WTC11 (cell line): ENCODE results near the gene PRKN. TPM values are rescaled to one million over a fixed set of nuclear protein-coding genes. Genes with fewer than 3 reads are reported as not detected.

Experiments used
- ATAC-seq: fragments of 200-7000 bp; cut with Tn5 transposase; 2 replicates; pipeline ENCODE4 v1.10.0; 2021; ENCODE audit warnings: mild to moderate bottlenecking, moderate library complexity
- CTCF ChIA-PET: fragments of 300-600 bp; sonication (Branson Sonifier 250); formaldehyde crosslinking; loops from one replicate; lab custom pipeline; 2021; ENCODE audit warnings: antibody characterized with exemption; lab: Charles Lee
- POLR2A ChIA-PET: fragments of 350-600 bp; sonication (Branson Sonifier 250); formaldehyde crosslinking; loops from one replicate; lab custom pipeline; 2021; ENCODE audit warnings: antibody characterized with exemption; lab: Charles Lee
- DNase-seq: peaks from one replicate; pipeline ENCODE4 v3.0.0; 2021; ENCODE audit warnings: low spot score
- H3K27ac Mint-ChIP-seq: 2 replicates; pipeline ENCODE4 v1.8.0; 2021; ENCODE audit warnings: mixed read lengths
- H3K27me3 Mint-ChIP-seq: 2 replicates; pipeline ENCODE4 v1.8.0; 2021; ENCODE audit warnings: low read depth, mild to moderate bottlenecking, moderate library complexity, mixed read lengths
- H3K36me3 Mint-ChIP-seq: 2 replicates; pipeline ENCODE4 v1.8.0; 2021; ENCODE audit warnings: mixed read lengths
- H3K4me1 Mint-ChIP-seq: 2 replicates; pipeline ENCODE4 v1.8.0; 2022; ENCODE audit warnings: mixed read lengths
- H3K4me3 Mint-ChIP-seq: 2 replicates; pipeline ENCODE4 v1.8.0; 2021; ENCODE audit warnings: mild to moderate bottlenecking, moderate library complexity, mixed read lengths
- H3K9me3 Mint-ChIP-seq: 2 replicates; pipeline ENCODE4 v1.8.0; 2021; ENCODE audit warnings: mixed read lengths
- CBFB ChIP-seq: sonication (generic); formaldehyde crosslinking; IDR thresholded peaks from 2 replicates; pipeline ENCODE4 v1.8.1; 2022; ENCODE audit warnings: mild to moderate bottlenecking, low read depth, missing genetic modification reagents
- CREB1 ChIP-seq: sonication (generic); formaldehyde crosslinking; IDR thresholded peaks from 2 replicates; pipeline ENCODE4 v1.8.0; 2023; ENCODE audit warnings: mild to moderate bottlenecking, missing genetic modification reagents
- GTF2I ChIP-seq: fragments of 250-450 bp; sonication (Bioruptor Pico); conservative IDR thresholded peaks from 2 replicates; pipeline ENCODE4 v1.4.0; 2021; ENCODE audit warnings: mild to moderate bottlenecking
- HMGA2 ChIP-seq: fragments of 250-450 bp; sonication (Bioruptor Pico); IDR thresholded peaks from 2 replicates; pipeline ENCODE4 v1.4.0; 2021; ENCODE audit warnings: mild to moderate bottlenecking, moderate library complexity
- JAZF1 ChIP-seq: fragments of 250-450 bp; sonication (Bioruptor Pico); IDR thresholded peaks from 2 replicates; pipeline ENCODE4 v1.9.0; 2021; ENCODE audit warnings: moderate library complexity, mild to moderate bottlenecking, inconsistent platforms
- MXD4 ChIP-seq: fragments of 250-450 bp; sonication (Bioruptor Pico); IDR thresholded peaks from 2 replicates; pipeline ENCODE4 v1.8.0; 2021; ENCODE audit warnings: mild to moderate bottlenecking, moderate library complexity, borderline replicate concordance
- NFE2L1 ChIP-seq: sonication (generic); formaldehyde crosslinking; IDR thresholded peaks from 2 replicates; pipeline ENCODE4 v1.8.1; 2023; ENCODE audit warnings: missing genetic modification reagents
- OVOL2 ChIP-seq: fragments of 250-450 bp; sonication (Bioruptor Pico); IDR thresholded peaks from 2 replicates; pipeline ENCODE4 v1.9.0; 2021; ENCODE audit warnings: mild to moderate bottlenecking, borderline replicate concordance
- RELA ChIP-seq: sonication (generic); formaldehyde crosslinking; IDR thresholded peaks from 2 replicates; pipeline ENCODE4 v1.8.1; 2022; ENCODE audit warnings: missing genetic modification reagents, mild to moderate bottlenecking, borderline replicate concordance
- RORB ChIP-seq: fragments of 250-450 bp; sonication (Bioruptor Pico); IDR thresholded peaks from 2 replicates; pipeline ENCODE4 v1.9.0; 2021; ENCODE audit warnings: mild to moderate bottlenecking
- SP1 ChIP-seq: sonication (generic); formaldehyde crosslinking; conservative IDR thresholded peaks from 2 replicates; pipeline ENCODE4 v1.8.1; 2022; ENCODE audit warnings: missing genetic modification reagents
- TCF7 ChIP-seq: sonication (generic); formaldehyde crosslinking; IDR thresholded peaks from 2 replicates; pipeline ENCODE4 v1.8.0; 2022; ENCODE audit warnings: mild to moderate bottlenecking, low read depth, missing genetic modification reagents, moderate library complexity
- ZNF263 ChIP-seq: sonication (generic); formaldehyde crosslinking; IDR thresholded peaks from 2 replicates; pipeline ENCODE4 v1.8.1; 2022; ENCODE audit warnings: low read depth, mild to moderate bottlenecking, moderate library complexity, missing genetic modification reagents
- ZNF317 ChIP-seq: sonication (generic); formaldehyde crosslinking; IDR thresholded peaks from 2 replicates; pipeline ENCODE4 v1.8.1; 2023; ENCODE audit warnings: low read depth, mild to moderate bottlenecking, moderate library complexity, missing genetic modification reagents, borderline replicate concordance
- total RNA-seq: library from RNA; stranded (reverse); gene quantifications from 3 replicates; pipeline ENCODE4 v1.2.3, GENCODE V29; 2021
- TF ChIP-seq, protein P1 (sequence below): sonication (generic); formaldehyde crosslinking; IDR thresholded peaks from 2 replicates; pipeline ENCODE4 v1.8.1; 2023; ENCODE audit warnings: mild to moderate bottlenecking, missing genetic modification reagents
- TF ChIP-seq, protein P2 (sequence below): sonication (generic); formaldehyde crosslinking; IDR thresholded peaks from 2 replicates; pipeline ENCODE4 v1.8.1; 2022; ENCODE audit warnings: missing genetic modification reagents, borderline replicate concordance
- TF ChIP-seq, protein P3 (sequence below): sonication (generic); formaldehyde crosslinking; IDR thresholded peaks from 2 replicates; pipeline ENCODE4 v1.8.1; 2022; ENCODE audit warnings: low read depth, mild to moderate bottlenecking, moderate library complexity, missing genetic modification reagents, borderline replicate concordance
- TF ChIP-seq, protein P4 (sequence below): sonication (generic); formaldehyde crosslinking; IDR thresholded peaks from 2 replicates; pipeline ENCODE4 v1.8.1; 2022; ENCODE audit warnings: low read depth, missing genetic modification reagents, borderline replicate concordance
- TF ChIP-seq, protein P5 (sequence below): sonication (generic); formaldehyde crosslinking; IDR thresholded peaks from 2 replicates; pipeline ENCODE4 v1.8.1; 2023; ENCODE audit warnings: mild to moderate bottlenecking, missing genetic modification reagents
- TF ChIP-seq, protein P6 (sequence below): sonication (generic); formaldehyde crosslinking; IDR thresholded peaks from 2 replicates; pipeline ENCODE4 v1.8.1; 2023; ENCODE audit warnings: mild to moderate bottlenecking, moderate library complexity, missing genetic modification reagents
- TF ChIP-seq, protein P7 (sequence below): sonication (generic); formaldehyde crosslinking; IDR thresholded peaks from 2 replicates; pipeline ENCODE4 v1.8.0; 2022; ENCODE audit warnings: mild to moderate bottlenecking, missing genetic modification reagents
- TF ChIP-seq, protein P8 (sequence below): sonication (generic); formaldehyde crosslinking; IDR thresholded peaks from 2 replicates; pipeline ENCODE4 v1.8.0; 2022; ENCODE audit warnings: mild to moderate bottlenecking, missing genetic modification reagents

The PRKN gene
- total RNA-seq, 1 experiment from 2014 or later = 0.59 TPM

DNA sequence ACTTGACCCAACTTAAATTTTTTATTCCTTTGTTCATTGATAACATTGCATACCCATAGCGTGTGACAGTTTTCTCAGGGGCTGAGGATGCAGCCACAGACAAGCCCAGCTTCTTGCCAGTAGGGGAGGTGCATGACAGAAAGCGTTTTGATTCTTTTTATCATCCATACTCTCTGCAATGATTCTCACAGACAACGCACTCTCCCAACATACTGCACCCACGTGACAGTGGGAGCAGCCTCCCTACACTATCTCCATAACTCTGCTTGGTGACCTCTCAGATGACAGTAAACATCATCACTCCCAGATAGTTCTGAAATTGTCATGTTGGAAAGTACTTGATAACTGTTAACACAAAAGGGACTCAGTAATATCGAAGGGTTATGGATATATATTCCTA is 972.5 kb downstream of the PRKN start:
- H3K4me1 Mint-ChIP-seq = no peaks in the 10 kb centered on the region
- TF ChIP-seq, protein P1, sequence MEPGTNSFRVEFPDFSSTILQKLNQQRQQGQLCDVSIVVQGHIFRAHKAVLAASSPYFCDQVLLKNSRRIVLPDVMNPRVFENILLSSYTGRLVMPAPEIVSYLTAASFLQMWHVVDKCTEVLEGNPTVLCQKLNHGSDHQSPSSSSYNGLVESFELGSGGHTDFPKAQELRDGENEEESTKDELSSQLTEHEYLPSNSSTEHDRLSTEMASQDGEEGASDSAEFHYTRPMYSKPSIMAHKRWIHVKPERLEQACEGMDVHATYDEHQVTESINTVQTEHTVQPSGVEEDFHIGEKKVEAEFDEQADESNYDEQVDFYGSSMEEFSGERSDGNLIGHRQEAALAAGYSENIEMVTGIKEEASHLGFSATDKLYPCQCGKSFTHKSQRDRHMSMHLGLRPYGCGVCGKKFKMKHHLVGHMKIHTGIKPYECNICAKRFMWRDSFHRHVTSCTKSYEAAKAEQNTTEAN (CRISPR knock-in tag) = no peak
- no peak for TF ChIP-seq TCF7 (CRISPR knock-in tag)
- TF ChIP-seq JAZF1 (CRISPR knock-in tag) = no peak
- TF ChIP-seq CREB1 (CRISPR knock-in tag) = no peak
- TF ChIP-seq, protein P2, sequence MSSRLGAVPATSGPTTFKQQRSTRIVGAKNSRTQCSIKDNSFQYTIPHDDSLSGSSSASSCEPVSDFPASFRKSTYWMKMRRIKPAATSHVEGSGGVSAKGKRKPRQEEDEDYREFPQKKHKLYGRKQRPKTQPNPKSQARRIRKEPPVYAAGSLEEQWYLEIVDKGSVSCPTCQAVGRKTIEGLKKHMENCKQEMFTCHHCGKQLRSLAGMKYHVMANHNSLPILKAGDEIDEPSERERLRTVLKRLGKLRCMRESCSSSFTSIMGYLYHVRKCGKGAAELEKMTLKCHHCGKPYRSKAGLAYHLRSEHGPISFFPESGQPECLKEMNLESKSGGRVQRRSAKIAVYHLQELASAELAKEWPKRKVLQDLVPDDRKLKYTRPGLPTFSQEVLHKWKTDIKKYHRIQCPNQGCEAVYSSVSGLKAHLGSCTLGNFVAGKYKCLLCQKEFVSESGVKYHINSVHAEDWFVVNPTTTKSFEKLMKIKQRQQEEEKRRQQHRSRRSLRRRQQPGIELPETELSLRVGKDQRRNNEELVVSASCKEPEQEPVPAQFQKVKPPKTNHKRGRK (CRISPR knock-in tag) = no peak
- TF ChIP-seq RELA (CRISPR knock-in tag) = no peak
- no peak for TF ChIP-seq NFE2L1
- TF ChIP-seq, protein P3, sequence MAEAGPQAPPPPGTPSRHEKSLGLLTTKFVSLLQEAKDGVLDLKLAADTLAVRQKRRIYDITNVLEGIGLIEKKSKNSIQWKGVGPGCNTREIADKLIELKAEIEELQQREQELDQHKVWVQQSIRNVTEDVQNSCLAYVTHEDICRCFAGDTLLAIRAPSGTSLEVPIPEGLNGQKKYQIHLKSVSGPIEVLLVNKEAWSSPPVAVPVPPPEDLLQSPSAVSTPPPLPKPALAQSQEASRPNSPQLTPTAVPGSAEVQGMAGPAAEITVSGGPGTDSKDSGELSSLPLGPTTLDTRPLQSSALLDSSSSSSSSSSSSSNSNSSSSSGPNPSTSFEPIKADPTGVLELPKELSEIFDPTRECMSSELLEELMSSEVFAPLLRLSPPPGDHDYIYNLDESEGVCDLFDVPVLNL (CRISPR knock-in tag) = no peak
- TF ChIP-seq, protein P4, sequence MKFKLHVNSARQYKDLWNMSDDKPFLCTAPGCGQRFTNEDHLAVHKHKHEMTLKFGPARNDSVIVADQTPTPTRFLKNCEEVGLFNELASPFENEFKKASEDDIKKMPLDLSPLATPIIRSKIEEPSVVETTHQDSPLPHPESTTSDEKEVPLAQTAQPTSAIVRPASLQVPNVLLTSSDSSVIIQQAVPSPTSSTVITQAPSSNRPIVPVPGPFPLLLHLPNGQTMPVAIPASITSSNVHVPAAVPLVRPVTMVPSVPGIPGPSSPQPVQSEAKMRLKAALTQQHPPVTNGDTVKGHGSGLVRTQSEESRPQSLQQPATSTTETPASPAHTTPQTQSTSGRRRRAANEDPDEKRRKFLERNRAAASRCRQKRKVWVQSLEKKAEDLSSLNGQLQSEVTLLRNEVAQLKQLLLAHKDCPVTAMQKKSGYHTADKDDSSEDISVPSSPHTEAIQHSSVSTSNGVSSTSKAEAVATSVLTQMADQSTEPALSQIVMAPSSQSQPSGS = no peak
- TF ChIP-seq GTF2I (CRISPR knock-in tag) = no peak
- TF ChIP-seq MXD4 (CRISPR knock-in tag) = no peak
- no peak for TF ChIP-seq HMGA2 (CRISPR knock-in tag)
- TF ChIP-seq SP1 = no peak
- TF ChIP-seq, protein P5, sequence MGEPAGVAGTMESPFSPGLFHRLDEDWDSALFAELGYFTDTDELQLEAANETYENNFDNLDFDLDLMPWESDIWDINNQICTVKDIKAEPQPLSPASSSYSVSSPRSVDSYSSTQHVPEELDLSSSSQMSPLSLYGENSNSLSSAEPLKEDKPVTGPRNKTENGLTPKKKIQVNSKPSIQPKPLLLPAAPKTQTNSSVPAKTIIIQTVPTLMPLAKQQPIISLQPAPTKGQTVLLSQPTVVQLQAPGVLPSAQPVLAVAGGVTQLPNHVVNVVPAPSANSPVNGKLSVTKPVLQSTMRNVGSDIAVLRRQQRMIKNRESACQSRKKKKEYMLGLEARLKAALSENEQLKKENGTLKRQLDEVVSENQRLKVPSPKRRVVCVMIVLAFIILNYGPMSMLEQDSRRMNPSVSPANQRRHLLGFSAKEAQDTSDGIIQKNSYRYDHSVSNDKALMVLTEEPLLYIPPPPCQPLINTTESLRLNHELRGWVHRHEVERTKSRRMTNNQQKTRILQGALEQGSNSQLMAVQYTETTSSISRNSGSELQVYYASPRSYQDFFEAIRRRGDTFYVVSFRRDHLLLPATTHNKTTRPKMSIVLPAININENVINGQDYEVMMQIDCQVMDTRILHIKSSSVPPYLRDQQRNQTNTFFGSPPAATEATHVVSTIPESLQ (CRISPR knock-in tag) = no peak
- TF ChIP-seq, all 79 proteins: peak for 0
- POLR2A ChIA-PET = no interaction called here
- H3K4me3 Mint-ChIP-seq = no peak overlapping the region
- no peaks in the 10 kb centered on the region for H3K36me3 Mint-ChIP-seq
- H3K9me3 Mint-ChIP-seq = no peaks in the 10 kb centered on the region
- CTCF ChIA-PET = interaction anchor here (0.7 kb wide), 1 partner anchor 74 kb away, joined by 7 read pairs; no protein-coding TSS in a partner anchor
- no peaks in the 10 kb centered on the region for H3K27me3 Mint-ChIP-seq
- no peak overlapping the region for H3K27ac Mint-ChIP-seq
- no peak for ATAC-seq
- DNase-seq = no peak

DNA sequence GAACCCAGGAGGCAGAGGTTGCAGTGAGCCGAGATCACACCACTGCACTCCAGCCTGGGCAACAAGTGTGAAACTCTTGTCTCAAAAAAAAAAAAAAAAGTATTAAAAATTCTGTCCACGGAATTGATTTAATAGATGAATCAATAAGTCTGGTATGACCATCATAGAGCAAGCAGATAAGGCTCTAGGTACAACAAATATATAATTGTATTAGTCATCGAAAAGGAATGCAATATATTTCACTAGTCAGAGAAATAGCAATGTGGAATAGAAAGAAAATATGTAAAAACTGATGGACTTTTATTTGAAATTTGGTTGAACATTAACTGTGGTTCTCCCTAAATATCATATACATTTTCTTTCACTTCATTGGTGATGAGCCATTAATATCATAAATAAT is 976.9 kb downstream of the PRKN start:
- DNase-seq = no peak
- H3K27ac Mint-ChIP-seq = no peak overlapping the region
- no peak overlapping the region for H3K4me3 Mint-ChIP-seq
- 0 out of 2 replicates have a peak, but pooled peaks cover 2% of the 10 kb centered on the region for H3K4me1 Mint-ChIP-seq
- no peaks in the 10 kb centered on the region for H3K27me3 Mint-ChIP-seq
- CTCF ChIA-PET = no interaction called here
- no peak for ATAC-seq
- POLR2A ChIA-PET = no interaction called here
- H3K9me3 Mint-ChIP-seq = no peaks in the 10 kb centered on the region
- H3K36me3 Mint-ChIP-seq = no peaks in the 10 kb centered on the region
- no peak for TF ChIP-seq GTF2I (CRISPR knock-in tag)
- no peak for TF ChIP-seq OVOL2 (CRISPR knock-in tag)
- TF ChIP-seq, protein P6, sequence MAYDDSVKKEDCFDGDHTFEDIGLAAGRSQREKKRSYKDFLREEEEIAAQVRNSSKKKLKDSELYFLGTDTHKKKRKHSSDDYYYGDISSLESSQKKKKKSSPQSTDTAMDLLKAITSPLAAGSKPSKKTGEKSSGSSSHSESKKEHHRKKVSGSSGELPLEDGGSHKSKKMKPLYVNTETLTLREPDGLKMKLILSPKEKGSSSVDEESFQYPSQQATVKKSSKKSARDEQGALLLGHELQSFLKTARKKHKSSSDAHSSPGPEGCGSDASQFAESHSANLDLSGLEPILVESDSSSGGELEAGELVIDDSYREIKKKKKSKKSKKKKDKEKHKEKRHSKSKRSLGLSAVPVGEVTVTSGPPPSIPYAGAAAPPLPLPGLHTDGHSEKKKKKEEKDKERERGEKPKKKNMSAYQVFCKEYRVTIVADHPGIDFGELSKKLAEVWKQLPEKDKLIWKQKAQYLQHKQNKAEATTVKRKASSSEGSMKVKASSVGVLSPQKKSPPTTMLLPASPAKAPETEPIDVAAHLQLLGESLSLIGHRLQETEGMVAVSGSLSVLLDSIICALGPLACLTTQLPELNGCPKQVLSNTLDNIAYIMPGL = no peak
- no peak for TF ChIP-seq ZNF263
- TF ChIP-seq, protein P4 = no peak
- TF ChIP-seq, protein P7, sequence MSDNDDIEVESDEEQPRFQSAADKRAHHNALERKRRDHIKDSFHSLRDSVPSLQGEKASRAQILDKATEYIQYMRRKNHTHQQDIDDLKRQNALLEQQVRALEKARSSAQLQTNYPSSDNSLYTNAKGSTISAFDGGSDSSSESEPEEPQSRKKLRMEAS = no peak
- TF ChIP-seq, protein P8, sequence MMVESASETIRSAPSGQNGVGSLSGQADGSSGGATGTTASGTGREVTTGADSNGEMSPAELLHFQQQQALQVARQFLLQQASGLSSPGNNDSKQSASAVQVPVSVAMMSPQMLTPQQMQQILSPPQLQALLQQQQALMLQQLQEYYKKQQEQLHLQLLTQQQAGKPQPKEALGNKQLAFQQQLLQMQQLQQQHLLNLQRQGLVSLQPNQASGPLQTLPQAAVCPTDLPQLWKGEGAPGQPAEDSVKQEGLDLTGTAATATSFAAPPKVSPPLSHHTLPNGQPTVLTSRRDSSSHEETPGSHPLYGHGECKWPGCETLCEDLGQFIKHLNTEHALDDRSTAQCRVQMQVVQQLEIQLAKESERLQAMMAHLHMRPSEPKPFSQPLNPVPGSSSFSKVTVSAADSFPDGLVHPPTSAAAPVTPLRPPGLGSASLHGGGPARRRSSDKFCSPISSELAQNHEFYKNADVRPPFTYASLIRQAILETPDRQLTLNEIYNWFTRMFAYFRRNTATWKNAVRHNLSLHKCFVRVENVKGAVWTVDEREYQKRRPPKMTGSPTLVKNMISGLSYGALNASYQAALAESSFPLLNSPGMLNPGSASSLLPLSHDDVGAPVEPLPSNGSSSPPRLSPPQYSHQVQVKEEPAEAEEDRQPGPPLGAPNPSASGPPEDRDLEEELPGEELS (CRISPR knock-in tag) = no peak
- no peak for TF ChIP-seq ZNF317 (CRISPR knock-in tag)
- no peak for TF ChIP-seq HMGA2 (CRISPR knock-in tag)
- TF ChIP-seq CBFB (CRISPR knock-in tag) = no peak
- TF ChIP-seq RORB (CRISPR knock-in tag) = no peak
